HepG2 (cell line): ENCODE results near the gene LIFR. TPM values are rescaled to one million over a fixed set of nuclear protein-coding genes. Genes with fewer than 3 reads are reported as not detected.

Source experiments
- ATAC-seq: fragments of 200-7000 bp; cut with Tn5 transposase; 3 replicates; pipeline ENCODE4 v1.9.1; 2020; ENCODE audit warnings: mild to moderate bottlenecking, moderate library complexity
- BruUV-seq: library from RNA; stranded (reverse); fragments of 400-500 nt; replicated peaks from 2 replicates; lab custom pipeline; 2021; lab: Mats Ljungman, UMichigan
- CTCF ChIA-PET: fragments of 300-600 bp; formaldehyde crosslinking; extraction: SDS; loops from one replicate; lab custom pipeline; 2021; ENCODE audit warnings: low total read pairs, inconsistent platforms, low intra/inter-chr PET ratio; lab: Yijun Ruan, JAX
- POLR2A ChIA-PET: fragments of 350-600 bp; sonication (Branson Sonifier 250); formaldehyde crosslinking; loops from one replicate; lab custom pipeline; 2020; ENCODE audit warnings: antibody characterized with exemption, inconsistent platforms; lab: Yijun Ruan, JAX
- DNase-seq: peaks from one replicate; pipeline ENCODE4 v3.0.0-alpha.2; 2015; ENCODE audit warnings: low spot score
- FAIRE-seq: peaks from 3 replicates; lab custom pipeline; 2011; peaks lifted over from hg19 to GRCh38; lab: Jason Lieb, UNC
- H2AFZ ChIP-seq: one replicate; pipeline ENCODE4 v1.6.1; 2011; ENCODE audit warnings: low read length, inconsistent platforms
- H3K27ac ChIP-seq: fragments of 300-600 bp; 3 replicates; pipeline ENCODE4 v1.8.0; 2011; ENCODE audit warnings: mixed run types, mild to moderate bottlenecking, mixed read lengths, low read length, inconsistent platforms; ENCODE audit not compliant: insufficient read depth; ENCODE audit errors: extremely low read length
- H3K27me3 ChIP-seq, 2 experiments: fragments of 200-600 bp in 1 of 2; 2 replicates in 1 of 2; 3 replicates in 1 of 2; pipeline versions ENCODE4 v1.6.0 to v1.8.0; 2011; ENCODE audit warnings: low read length in 2 of 2, mild to moderate bottlenecking in 2 of 2, moderate library complexity in 2 of 2, inconsistent platforms in 1 of 2; ENCODE audit not compliant: insufficient read depth in 2 of 2, control insufficient read depth in 1 of 2
- H3K36me3 ChIP-seq, 2 experiments: fragments of 200-600 bp in 1 of 2; replicated peaks in 1 of 2; 2 replicates in 1 of 2; 3 replicates in 1 of 2; pipeline versions ENCODE4 v1.5.1 to v1.8.0; 2011; ENCODE audit warnings: low read length in 2 of 2, inconsistent platforms in 1 of 2; ENCODE audit not compliant: insufficient read depth in 2 of 2, control insufficient read depth in 1 of 2
- H3K4me1 ChIP-seq: 2 replicates; pipeline ENCODE4 v1.5.1; 2012; ENCODE audit warnings: low read length, inconsistent platforms; ENCODE audit not compliant: insufficient read depth
- H3K4me2 ChIP-seq: 2 replicates; pipeline ENCODE4 v1.6.0; 2011; ENCODE audit warnings: low read depth, low read length, inconsistent platforms
- H3K4me3 ChIP-seq, 3 experiments: fragments of 200-600 bp in 1 of 3; sonication (generic), shearing (Covaris generic) in 1 of 3; replicated peaks in 1 of 3; 2 replicates each; pipeline ENCODE4 v1.5.1; 2011 to 2016; ENCODE audit warnings: low read length in 3 of 3, inconsistent platforms in 2 of 3, low read depth in 2 of 3, mild to moderate bottlenecking in 2 of 3, control low read depth in 1 of 3, mixed read lengths in 1 of 3; ENCODE audit not compliant: insufficient read depth in 1 of 3
- H3K79me2 ChIP-seq: one replicate; pipeline ENCODE4 v1.6.1; 2011; ENCODE audit warnings: low read length, inconsistent platforms; ENCODE audit not compliant: insufficient read depth
- H3K9ac ChIP-seq: 2 replicates; pipeline ENCODE4 v1.6.0; 2011; ENCODE audit warnings: mild to moderate bottlenecking, low read depth, low read length, inconsistent platforms; ENCODE audit not compliant: insufficient read depth
- H3K9me3 ChIP-seq: 2 replicates; pipeline ENCODE4 v1.5.1; 2012; ENCODE audit warnings: mild to moderate bottlenecking, low read length
- H4K20me1 ChIP-seq: 2 replicates; pipeline ENCODE4 v1.6.0; 2011; ENCODE audit warnings: inconsistent platforms, mild to moderate bottlenecking, low read length, moderate library complexity; ENCODE audit not compliant: insufficient read depth
- MTA1 ChIP-seq: sonication (generic); formaldehyde crosslinking; IDR thresholded peaks from 2 replicates; pipeline ENCODE4 v1.4.0; 2020; ENCODE audit warnings: missing genetic modification reagents, mild to moderate bottlenecking, borderline replicate concordance
- RFXANK ChIP-seq: IDR thresholded peaks from 2 replicates; pipeline ENCODE4 v1.6.1; 2016
- ZNF562 ChIP-seq: sonication (generic); formaldehyde crosslinking; IDR thresholded peaks from 2 replicates; pipeline ENCODE4 v1.8.0; 2022; ENCODE audit warnings: missing genetic modification reagents, borderline replicate concordance
- WGBS: methylation state at CpG from one replicate; pipeline ENCODE4 v1.1.6; 2017; ENCODE audit warnings: low lambda C conversion rate; 5-methylcytosine and 5-hydroxymethylcytosine counted together
- in situ Hi-C: cut with HindIII; loops from 2 replicates; pipeline ENCODE4 v1.10.0; 2017; ENCODE audit warnings: low pct_unique_long_range_greater_than_20kb; ENCODE audit not compliant: extremely low pct_ligation_motif_present
- intact Hi-C: fragments of 100-400 bp; cut with micrococcal nuclease; formaldehyde crosslinking; loops from one replicate; pipeline ENCODE4 v1.10.0; 2022; ENCODE audit not compliant: unreplicated experiment
- polyA plus RNA-seq, 8 experiments: library from polyadenylated mRNA; depleted of rRNA in 3 of 8; stranded (reverse) in 7 of 8; unstranded in 1 of 8; fragments of >200 nt; fragmentation: Illumina TruSeq in 4 of 8; extraction: Trizol in 4 of 8; gene quantifications; 2 replicates each; pipeline versions ENCODE4 v1.2.1 to v1.2.3, GENCODE V29; 2011 to 2016; ENCODE audit warnings: low read depth in 4 of 8, missing spikeins in 1 of 8, mixed read lengths in 1 of 8; ENCODE audit not compliant: insufficient read depth in 1 of 8
- total RNA-seq, 5 experiments: library from RNA; depleted of rRNA; stranded (reverse); fragments of >200 nt; fragmentation: Illumina TruSeq; extraction: Trizol; gene quantifications; 2 replicates each; pipeline ENCODE4 v1.2.3, GENCODE V29; 2016; ENCODE audit warnings: low read depth in 1 of 5
- TF ChIP-seq, protein P1 (sequence below): sonication (generic); formaldehyde crosslinking; IDR thresholded peaks from 2 replicates; pipeline ENCODE4 v1.4.0; 2020; ENCODE audit warnings: missing genetic modification reagents, borderline replicate concordance

Gene LIFR
- total and polyA plus RNA-seq, 2 of the 13 experiments (the other 11 are each of a cell fraction or from before 2014, with no cell fraction given) = 6.3 to 25.2 TPM

GRCh38 chr5:38506302-38506701 lies 50.1 kb downstream of the LIFR start:
- TF ChIP-seq ZNF562 (no peak), RFXANK (no peak), MTA1 (CRISPR knock-in tag) (no peak)
- H3K9ac ChIP-seq = no peak overlapping the region
- no peaks in the 10 kb centered on the region for H3K79me2 ChIP-seq
- H2AFZ ChIP-seq = no peak overlapping the region
- no peaks in the 10 kb centered on the region for H3K4me1 ChIP-seq
- no peak for FAIRE-seq
- H3K4me3 ChIP-seq = no peak overlapping the region
- ChIA-PET POLR2A (no interaction called here), CTCF (no interaction called here)
- DNase-seq = no peak
- H3K36me3 ChIP-seq = peaks cover 3 to 23% of the 10 kb centered on the region in 2 experiments; a peak in 3 of 5 replicates
- in situ Hi-C loops (no loop called here), intact Hi-C loops (no loop called here)
- WGBS = 98% methylated on average over 3 of the region's 3 CpGs
- no peak overlapping the region for H3K4me2 ChIP-seq
- H3K27me3 ChIP-seq = no peaks in the 10 kb centered on the region
- no peak overlapping the region for H3K27ac ChIP-seq
- no peak for ATAC-seq
- no peaks in the 10 kb centered on the region for H3K9me3 ChIP-seq
- H4K20me1 ChIP-seq = no peaks in the 10 kb centered on the region
- no TSS peak for BruUV-seq

- FAIRE-seq = no peak
- Histone ChIP-seq H3K27ac (no peak overlapping the region), H3K36me3 (peaks cover 5 to 15% of the 10 kb centered on the region in 2 experiments; a peak in 4 of 5 replicates), H3K4me3 (no peak overlapping the region), H3K79me2 (no peaks in the 10 kb centered on the region), H4K20me1 (no peaks in the 10 kb centered on the region), H3K4me1 (no peaks in the 10 kb centered on the region), H3K9me3 (no peaks in the 10 kb centered on the region), H2AFZ (no peak overlapping the region), H3K4me2 (no peak overlapping the region), H3K27me3 (no peaks in the 10 kb centered on the region), H3K9ac (no peak overlapping the region)
- intact Hi-C loops = no loop called here
- ATAC-seq = no peak
- no TSS peak for BruUV-seq
- in situ Hi-C loops = no loop called here
- TF ChIP-seq, protein P1, sequence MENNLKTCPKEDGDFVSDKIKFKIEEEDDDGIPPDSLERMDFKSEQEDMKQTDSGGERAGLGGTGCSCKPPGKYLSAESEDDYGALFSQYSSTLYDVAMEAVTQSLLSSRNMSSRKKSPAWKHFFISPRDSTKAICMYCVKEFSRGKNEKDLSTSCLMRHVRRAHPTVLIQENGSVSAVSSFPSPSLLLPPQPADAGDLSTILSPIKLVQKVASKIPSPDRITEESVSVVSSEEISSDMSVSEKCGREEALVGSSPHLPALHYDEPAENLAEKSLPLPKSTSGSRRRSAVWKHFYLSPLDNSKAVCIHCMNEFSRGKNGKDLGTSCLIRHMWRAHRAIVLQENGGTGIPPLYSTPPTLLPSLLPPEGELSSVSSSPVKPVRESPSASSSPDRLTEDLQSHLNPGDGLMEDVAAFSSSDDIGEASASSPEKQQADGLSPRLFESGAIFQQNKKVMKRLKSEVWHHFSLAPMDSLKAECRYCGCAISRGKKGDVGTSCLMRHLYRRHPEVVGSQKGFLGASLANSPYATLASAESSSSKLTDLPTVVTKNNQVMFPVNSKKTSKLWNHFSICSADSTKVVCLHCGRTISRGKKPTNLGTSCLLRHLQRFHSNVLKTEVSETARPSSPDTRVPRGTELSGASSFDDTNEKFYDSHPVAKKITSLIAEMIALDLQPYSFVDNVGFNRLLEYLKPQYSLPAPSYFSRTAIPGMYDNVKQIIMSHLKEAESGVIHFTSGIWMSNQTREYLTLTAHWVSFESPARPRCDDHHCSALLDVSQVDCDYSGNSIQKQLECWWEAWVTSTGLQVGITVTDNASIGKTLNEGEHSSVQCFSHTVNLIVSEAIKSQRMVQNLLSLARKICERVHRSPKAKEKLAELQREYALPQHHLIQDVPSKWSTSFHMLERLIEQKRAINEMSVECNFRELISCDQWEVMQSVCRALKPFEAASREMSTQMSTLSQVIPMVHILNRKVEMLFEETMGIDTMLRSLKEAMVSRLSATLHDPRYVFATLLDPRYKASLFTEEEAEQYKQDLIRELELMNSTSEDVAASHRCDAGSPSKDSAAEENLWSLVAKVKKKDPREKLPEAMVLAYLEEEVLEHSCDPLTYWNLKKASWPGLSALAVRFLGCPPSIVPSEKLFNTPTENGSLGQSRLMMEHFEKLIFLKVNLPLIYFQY (CRISPR knock-in tag) = no peak
- DNase-seq = no peak
- POLR2A ChIA-PET = no interaction called here
- 95% methylated on average over 3 of the region's 4 CpGs for WGBS
- CTCF ChIA-PET = no interaction called here
These were observed 55.7 kb downstream of the LIFR start for GRCh38 chr5:38500573-38501260.
